ENCODE measurements around the gene CELF5.
"Not testable (repeated sequence)": the region's sequence is repeated elsewhere in the genome, so short reads cannot be mapped to it uniquely, and the experiment has no call there.

GRCh38 chr19:3332232-3332631 lies 107.8 kb downstream of the CELF5 start:
- not testable (repeated sequence) for TF ChIP-seq POLR2A (IDR thresholded peaks at IDR 0.05; ENCODE audit: borderline replicate concordance, extremely low read depth, insufficient read depth, insufficient read length); CTCF (IDR thresholded peaks at IDR 0.05 in 2 of 3, conservative IDR thresholded peaks at IDR 0.05 in 1 of 3; ENCODE audit: borderline replicate concordance in 1 of 3, insufficient read depth in 1 of 3, low read depth in 2 of 3, low read length in 2 of 3); POLR2AphosphoS5 (IDR thresholded peaks at IDR 0.05; ENCODE audit: low read depth, low read length)

Measured in HCT116 (cell line).